OCI-LY1 (cell line): ENCODE data around the gene NUDT13.
"Not testable (repeated sequence)": the region's sequence is repeated elsewhere in the genome, so short reads cannot be mapped to it uniquely, and the experiment has no call there.

Source experiments
- H2AFZ ChIP-seq: fragments of 200-600 bp; sonication (generic), shearing (Covaris generic); 2 replicates; pipeline ENCODE4 v1.6.0; 2014; ENCODE audit warnings: antibody characterized with exemption, mild to moderate bottlenecking, low read length
- H3F3A ChIP-seq: fragments of 200-600 bp; sonication (generic), shearing (Covaris generic); 2 replicates; pipeline ENCODE4 v1.6.0; 2014; ENCODE audit warnings: mild to moderate bottlenecking, antibody characterized with exemption, low read length, moderate library complexity; ENCODE audit not compliant: insufficient read depth
- H3K27ac ChIP-seq: fragments of 200-600 bp; sonication (generic); 2 replicates; pipeline ENCODE4 v1.5.1; 2014; ENCODE audit warnings: low read length, mixed run types, mild to moderate bottlenecking, low read depth; ENCODE audit not compliant: poor library complexity, severe bottlenecking
- H3K27me3 ChIP-seq: fragments of 200-600 bp; sonication (generic); 2 replicates; pipeline ENCODE4 v1.6.0; 2014; ENCODE audit warnings: antibody characterized with exemption, mild to moderate bottlenecking, low read length, moderate library complexity; ENCODE audit not compliant: insufficient read depth
- H3K36me3 ChIP-seq: fragments of 200-600 bp; sonication (generic); 2 replicates; pipeline ENCODE4 v1.6.1; 2014; ENCODE audit warnings: mild to moderate bottlenecking, antibody characterized with exemption, low read length, moderate library complexity, mixed read lengths; ENCODE audit not compliant: insufficient read depth
- H3K4me1 ChIP-seq: fragments of 200-600 bp; sonication (generic); 2 replicates; pipeline ENCODE4 v1.5.1; 2014; ENCODE audit warnings: mild to moderate bottlenecking, low read length, moderate library complexity; ENCODE audit not compliant: insufficient read depth, severe bottlenecking
- H3K4me2 ChIP-seq: fragments of 200-600 bp; sonication (generic), shearing (Covaris generic); 2 replicates; pipeline ENCODE4 v1.6.1; 2014; ENCODE audit warnings: low read length
- H3K4me3 ChIP-seq: fragments of 200-600 bp; sonication (generic); 2 replicates; pipeline ENCODE4 v1.5.1; 2014; ENCODE audit warnings: low read length, low read depth, mild to moderate bottlenecking, mixed read lengths; ENCODE audit not compliant: poor library complexity, severe bottlenecking
- H3K79me2 ChIP-seq: fragments of 200-600 bp; shearing (Covaris generic); 2 replicates; pipeline ENCODE4 v1.6.1; 2016; ENCODE audit warnings: mixed run types, low read length, mixed read lengths; ENCODE audit not compliant: insufficient read depth
- H3K9ac ChIP-seq: fragments of 200-600 bp; sonication (generic), shearing (Covaris generic); 2 replicates; pipeline ENCODE4 v1.6.1; 2014; ENCODE audit warnings: mild to moderate bottlenecking, low read length, mixed read lengths
- H3K9me2 ChIP-seq: fragments of 200-600 bp; sonication (generic), shearing (Covaris generic); 2 replicates; pipeline ENCODE4 v1.6.1; 2014; ENCODE audit warnings: low read depth, mild to moderate bottlenecking, low read length, mixed read lengths
- H3K9me3 ChIP-seq: fragments of 200-600 bp; shearing (Covaris generic); 2 replicates; pipeline ENCODE4 v1.6.1; 2014; ENCODE audit warnings: low read length, mixed read lengths
- H4K20me1 ChIP-seq: fragments of 200-600 bp; sonication (generic), shearing (Covaris generic); 2 replicates; pipeline ENCODE4 v1.6.0; 2016; ENCODE audit warnings: mild to moderate bottlenecking, low read length; ENCODE audit not compliant: insufficient read depth
- CTCF ChIP-seq: fragments of 200-600 bp; sonication (generic), shearing (Covaris generic); IDR thresholded peaks from 2 replicates; pipeline ENCODE4 v1.5.1; 2017; ENCODE audit warnings: mild to moderate bottlenecking, antibody characterized with exemption, low read length, moderate library complexity, mixed read lengths
- EZH2 ChIP-seq: fragments of 200-600 bp; sonication (generic), shearing (Covaris generic); IDR thresholded peaks from 2 replicates; pipeline ENCODE4 v1.8.0; 2017; ENCODE audit warnings: borderline replicate concordance, mixed run types, mild to moderate bottlenecking, antibody characterized with exemption, low read length, moderate library complexity, mixed read lengths

NUDT13 gene

GRCh38 chr10:73097305-73097670 is 13.0 kb upstream of the NUDT13 start:
- Histone ChIP-seq H3K4me2 (peak overlapping the region; percentile 77), H3K9ac (peak overlapping the region; percentile 63), H3K4me1 (peaks cover 27% of the 10 kb centered on the region), H3K36me3 (no peaks in the 10 kb centered on the region), H2AFZ (peak overlapping the region; percentile 76; the same call in 1 of the 2 replicates), H4K20me1 (no peaks in the 10 kb centered on the region), H3K79me2 (peaks cover 30% of the 10 kb centered on the region), H3K4me3 (peak overlapping the region; percentile 79), H3F3A (no peaks in the 10 kb centered on the region; the same call in 1 of the 2 replicates), H3K27ac (peak overlapping the region; percentile 90), H3K9me3 (no peaks in the 10 kb centered on the region), H3K27me3 (no peaks in the 10 kb centered on the region), H3K9me2 (no peaks in the 10 kb centered on the region)
- TF ChIP-seq EZH2, result no peak
- no peak for TF ChIP-seq CTCF

GRCh38 chr10:73099141-73099540 is 11.1 kb upstream of the NUDT13 start:
- Histone ChIP-seq H3K27ac (peak overlapping the region; percentile 4), H3K9ac (no peak overlapping the region), H3K4me2 (no peak overlapping the region), H3K9me3 (no peaks in the 10 kb centered on the region), H2AFZ (no peak overlapping the region), H3K27me3 (no peaks in the 10 kb centered on the region), H3K4me3 (no peak overlapping the region), H3F3A (no peaks in the 10 kb centered on the region; the same call in 1 of the 2 replicates), H4K20me1 (no peaks in the 10 kb centered on the region), H3K4me1 (peaks cover 24% of the 10 kb centered on the region), H3K79me2 (peaks cover 17% of the 10 kb centered on the region), H3K9me2 (no peaks in the 10 kb centered on the region), H3K36me3 (no peaks in the 10 kb centered on the region)
- TF ChIP-seq CTCF, result no peak
- TF ChIP-seq EZH2, result no peak

- Histone ChIP-seq H3K27ac (no peak overlapping the region), H3K36me3 (no peaks in the 10 kb centered on the region; the same call in 1 of the 2 replicates), H3K27me3 (no peaks in the 10 kb centered on the region), H3K9ac (no peak overlapping the region), H3K4me1 (peaks cover 8% of the 10 kb centered on the region), H3F3A (no peaks in the 10 kb centered on the region), H2AFZ (no peak overlapping the region), H3K9me2 (no peaks in the 10 kb centered on the region), H3K9me3 (0 out of 2 replicates have a peak, but pooled peaks cover 2% of the 10 kb centered on the region), H3K79me2 (no peaks in the 10 kb centered on the region), H3K4me2 (no peak overlapping the region), H3K4me3 (no peak overlapping the region), H4K20me1 (no peaks in the 10 kb centered on the region)
- TF ChIP-seq EZH2 (no peak), CTCF (no peak)
Measured at GRCh38 chr10:73106301-73106700, 4.0 kb upstream of the NUDT13 start.

- not testable (repeated sequence) for H3K9ac ChIP-seq, H4K20me1 ChIP-seq, H3K4me2 ChIP-seq, H3K79me2 ChIP-seq, H3K36me3 ChIP-seq, H3K27ac ChIP-seq, H3F3A ChIP-seq, H3K9me3 ChIP-seq, H2AFZ ChIP-seq, H3K27me3 ChIP-seq, H3K9me2 ChIP-seq, H3K4me3 ChIP-seq
- H3K4me1 ChIP-seq, result peaks cover 12% of the 10 kb centered on the region
Measured at GRCh38 chr10:73109248-73109652, 1.0 kb upstream of the NUDT13 start.

- not testable (repeated sequence) for H3K9me2 ChIP-seq, H4K20me1 ChIP-seq, H3K79me2 ChIP-seq, H3K9me3 ChIP-seq, H3K9ac ChIP-seq, H2AFZ ChIP-seq, H3K4me2 ChIP-seq, H3F3A ChIP-seq, H3K36me3 ChIP-seq, H3K27me3 ChIP-seq, H3K4me3 ChIP-seq
- H3K27ac ChIP-seq, result peak overlapping the region; percentile 74
- peaks cover 12% of the 10 kb centered on the region for H3K4me1 ChIP-seq
Measured at GRCh38 chr10:73112032-73112431, 1.8 kb downstream of the NUDT13 start.
